ENCODE results near the gene B3GAT3.

DNA sequence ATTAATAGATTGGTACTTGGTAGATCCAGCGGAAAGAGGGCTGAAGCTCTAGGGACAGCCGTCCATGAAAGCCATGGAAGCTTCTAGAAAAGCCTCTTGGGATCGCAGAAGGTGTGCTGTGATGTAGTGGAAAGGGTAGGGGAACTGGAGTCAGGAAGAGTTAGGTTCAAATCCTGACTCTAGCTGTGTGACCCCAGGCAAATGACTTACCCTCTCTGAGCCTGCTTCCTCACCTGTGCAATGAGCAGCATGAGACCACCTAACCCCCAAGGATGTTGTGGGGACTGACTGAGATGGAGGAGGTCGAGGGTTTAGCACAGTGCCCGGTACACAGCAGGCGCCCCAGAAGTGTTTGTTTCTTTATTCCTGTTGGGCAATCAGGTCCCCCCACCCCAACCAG is 11.4 kb downstream of the B3GAT3 start:
- TF ChIP-seq, protein P1, sequence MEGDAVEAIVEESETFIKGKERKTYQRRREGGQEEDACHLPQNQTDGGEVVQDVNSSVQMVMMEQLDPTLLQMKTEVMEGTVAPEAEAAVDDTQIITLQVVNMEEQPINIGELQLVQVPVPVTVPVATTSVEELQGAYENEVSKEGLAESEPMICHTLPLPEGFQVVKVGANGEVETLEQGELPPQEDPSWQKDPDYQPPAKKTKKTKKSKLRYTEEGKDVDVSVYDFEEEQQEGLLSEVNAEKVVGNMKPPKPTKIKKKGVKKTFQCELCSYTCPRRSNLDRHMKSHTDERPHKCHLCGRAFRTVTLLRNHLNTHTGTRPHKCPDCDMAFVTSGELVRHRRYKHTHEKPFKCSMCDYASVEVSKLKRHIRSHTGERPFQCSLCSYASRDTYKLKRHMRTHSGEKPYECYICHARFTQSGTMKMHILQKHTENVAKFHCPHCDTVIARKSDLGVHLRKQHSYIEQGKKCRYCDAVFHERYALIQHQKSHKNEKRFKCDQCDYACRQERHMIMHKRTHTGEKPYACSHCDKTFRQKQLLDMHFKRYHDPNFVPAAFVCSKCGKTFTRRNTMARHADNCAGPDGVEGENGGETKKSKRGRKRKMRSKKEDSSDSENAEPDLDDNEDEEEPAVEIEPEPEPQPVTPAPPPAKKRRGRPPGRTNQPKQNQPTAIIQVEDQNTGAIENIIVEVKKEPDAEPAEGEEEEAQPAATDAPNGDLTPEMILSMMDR (IDR thresholded peaks at IDR 0.05) = no peak
- TF ChIP-seq POLR2A (IDR thresholded peaks at IDR 0.05) = no peak
